ENCODE data around the gene HMGA1. TPM values are rescaled to one million over a fixed set of nuclear protein-coding genes. Genes with fewer than 3 reads are reported as not detected.

HMGA1 gene
- total and polyA plus RNA-seq, 2 of the 13 experiments (the other 11 are each of a cell fraction or from before 2014, with no cell fraction given): 117 to 145 TPM

- TF ChIP-seq ZBTB40 (IDR thresholded peaks at IDR 0.05) (no peak), ZBTB40 (CRISPR knock-in tag; IDR thresholded peaks at IDR 0.05) (peak; percentile 62; the same call in 1 of the 2 replicates), SP140L (CRISPR knock-in tag; IDR thresholded peaks at IDR 0.05; ENCODE audit: borderline replicate concordance) (no peak), ZNF343 (CRISPR knock-in tag; IDR thresholded peaks at IDR 0.05) (no peak; the same call in 1 of the 2 replicates), NKX3-1 (CRISPR knock-in tag; IDR thresholded peaks at IDR 0.05) (no peak), ZNF446 (CRISPR knock-in tag; IDR thresholded peaks at IDR 0.05) (no peak), SAP130 (CRISPR knock-in tag; IDR thresholded peaks at IDR 0.05; ENCODE audit: low read depth) (peak; percentile 49; the same call in 1 of the 2 replicates), POLR2AphosphoS5 (IDR thresholded peaks at IDR 0.05; ENCODE audit: low read depth, low read length) (peak; percentile 55), ZNF30 (CRISPR knock-in tag; IDR thresholded peaks at IDR 0.05) (no peak), ZBTB43 (CRISPR knock-in tag; conservative IDR thresholded peaks at IDR 0.05) (no peak), ZBTB21 (CRISPR knock-in tag; IDR thresholded peaks at IDR 0.05) (no peak), HMG20A (CRISPR knock-in tag; IDR thresholded peaks at IDR 0.05; ENCODE audit: borderline replicate concordance) (no peak)
- TF ChIP-seq, protein P1, sequence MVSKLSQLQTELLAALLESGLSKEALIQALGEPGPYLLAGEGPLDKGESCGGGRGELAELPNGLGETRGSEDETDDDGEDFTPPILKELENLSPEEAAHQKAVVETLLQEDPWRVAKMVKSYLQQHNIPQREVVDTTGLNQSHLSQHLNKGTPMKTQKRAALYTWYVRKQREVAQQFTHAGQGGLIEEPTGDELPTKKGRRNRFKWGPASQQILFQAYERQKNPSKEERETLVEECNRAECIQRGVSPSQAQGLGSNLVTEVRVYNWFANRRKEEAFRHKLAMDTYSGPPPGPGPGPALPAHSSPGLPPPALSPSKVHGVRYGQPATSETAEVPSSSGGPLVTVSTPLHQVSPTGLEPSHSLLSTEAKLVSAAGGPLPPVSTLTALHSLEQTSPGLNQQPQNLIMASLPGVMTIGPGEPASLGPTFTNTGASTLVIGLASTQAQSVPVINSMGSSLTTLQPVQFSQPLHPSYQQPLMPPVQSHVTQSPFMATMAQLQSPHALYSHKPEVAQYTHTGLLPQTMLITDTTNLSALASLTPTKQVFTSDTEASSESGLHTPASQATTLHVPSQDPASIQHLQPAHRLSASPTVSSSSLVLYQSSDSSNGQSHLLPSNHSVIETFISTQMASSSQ (IDR thresholded peaks at IDR 0.05; ENCODE audit: low read depth): no peak
- TF ChIP-seq, protein P1 (CRISPR knock-in tag; IDR thresholded peaks at IDR 0.05; ENCODE audit: borderline replicate concordance): peak; percentile 43; the same call in 1 of the 2 replicates
Measured at GRCh38 chr6:34246563-34247391, 10.1 kb downstream of the HMGA1 start (continued).

Measured in HepG2 (cell line).